DOHH2 (cell line): Measurements from ENCODE around the gene CREBRF.

ENCODE experiments used
- H3F3A ChIP-seq: fragments of 200-600 bp; sonication (generic), shearing (Covaris generic); 2 replicates; pipeline ENCODE4 v1.6.0; 2016; ENCODE audit warnings: antibody characterized with exemption, mild to moderate bottlenecking; ENCODE audit not compliant: control insufficient read depth, insufficient read depth
- H3K27ac ChIP-seq: fragments of 200-600 bp; sonication (generic); 2 replicates; pipeline ENCODE4 v1.5.1; 2014; ENCODE audit warnings: low read depth, mild to moderate bottlenecking, low read length, moderate library complexity
- H3K27me3 ChIP-seq: fragments of 200-600 bp; sonication (generic); 2 replicates; pipeline ENCODE4 v1.6.1; 2014; ENCODE audit warnings: mild to moderate bottlenecking, low read length, mixed read lengths; ENCODE audit not compliant: control insufficient read depth
- H3K36me3 ChIP-seq: fragments of 200-600 bp; sonication (generic); 2 replicates; pipeline ENCODE4 v1.6.1; 2014; ENCODE audit warnings: mild to moderate bottlenecking, low read length, moderate library complexity, mixed read lengths; ENCODE audit not compliant: control insufficient read depth
- H3K4me1 ChIP-seq: fragments of 200-600 bp; sonication (generic); 2 replicates; pipeline ENCODE4 v1.6.1; 2014; ENCODE audit warnings: mild to moderate bottlenecking, low read length, mixed read lengths; ENCODE audit not compliant: control insufficient read depth
- H3K4me2 ChIP-seq: fragments of 200-600 bp; sonication (generic); 2 replicates; pipeline ENCODE4 v1.6.0; 2014; ENCODE audit warnings: mild to moderate bottlenecking, low read length, moderate library complexity
- H3K4me3 ChIP-seq: fragments of 200-600 bp; sonication (generic); 2 replicates; pipeline ENCODE4 v1.5.1; 2014; ENCODE audit warnings: mild to moderate bottlenecking, low read length, mixed read lengths
- H3K79me2 ChIP-seq: fragments of 200-600 bp; sonication (generic); 2 replicates; pipeline ENCODE4 v1.6.1; 2014; ENCODE audit warnings: mild to moderate bottlenecking, low read length, mixed read lengths; ENCODE audit not compliant: control insufficient read depth
- H3K9me2 ChIP-seq: fragments of 200-600 bp; sonication (generic); replicated peaks from 2 replicates; pipeline ENCODE4 v1.6.1; 2014; ENCODE audit warnings: mild to moderate bottlenecking, low read length, mixed read lengths; ENCODE audit not compliant: control insufficient read depth
- H3K9me3 ChIP-seq: fragments of 200-600 bp; sonication (generic); 2 replicates; pipeline ENCODE4 v1.6.1; 2014; ENCODE audit warnings: antibody characterized with exemption, low read length, mixed read lengths; ENCODE audit not compliant: control insufficient read depth, insufficient read depth
- H4K20me1 ChIP-seq: fragments of 200-600 bp; sonication (generic); 2 replicates; pipeline ENCODE4 v1.6.0; 2014; ENCODE audit warnings: low read depth, mild to moderate bottlenecking, antibody characterized with exemption, low read length, moderate library complexity; ENCODE audit not compliant: control insufficient read depth, insufficient read depth
- EZH2phosphoT487 ChIP-seq: fragments of 200-600 bp; sonication (generic); IDR thresholded peaks from 2 replicates; pipeline ENCODE4 v1.6.1; 2017; ENCODE audit warnings: borderline replicate concordance, mild to moderate bottlenecking, antibody characterized with exemption, low read length, moderate library complexity, mixed read lengths
- TF ChIP-seq, protein P1 (sequence below): fragments of 200-600 bp; sonication (generic); IDR thresholded peaks from one replicate; pipeline ENCODE4 v1.5.1; 2014; ENCODE audit warnings: antibody characterized with exemption, mild to moderate bottlenecking, low read depth, low read length; ENCODE audit not compliant: poor library complexity, severe bottlenecking

The CREBRF gene

DNA sequence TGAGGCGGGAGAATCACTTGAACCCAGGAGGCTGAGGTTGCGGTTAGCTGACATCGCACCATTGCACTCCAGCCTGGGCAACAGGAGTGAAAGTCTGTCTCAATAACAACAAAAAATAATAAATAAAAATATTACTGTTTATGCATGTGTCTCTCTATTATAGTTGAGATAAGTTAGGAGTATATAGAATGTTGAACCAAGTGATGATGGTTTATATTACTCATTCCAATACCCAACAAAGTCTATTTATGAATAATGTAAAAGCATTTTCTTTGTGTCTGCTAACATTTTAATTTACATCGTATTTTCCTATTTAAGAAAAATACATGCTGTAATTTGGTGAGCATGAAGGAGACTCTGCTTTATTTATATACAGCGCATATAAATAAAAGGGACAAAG lies 35.8 kb downstream of the CREBRF start:
- H3F3A ChIP-seq: no peaks in the 10 kb centered on the region; the same call in 1 of the 2 replicates
- no peaks in the 10 kb centered on the region for H3K9me2 ChIP-seq
- no peaks in the 10 kb centered on the region for H3K9me3 ChIP-seq
- no peak overlapping the region for H3K4me2 ChIP-seq
- no peaks in the 10 kb centered on the region for H4K20me1 ChIP-seq
- no peaks in the 10 kb centered on the region for H3K79me2 ChIP-seq
- no peak overlapping the region for H3K4me3 ChIP-seq
- H3K27ac ChIP-seq: no peak overlapping the region
- no peaks in the 10 kb centered on the region for H3K27me3 ChIP-seq
- H3K4me1 ChIP-seq: no peaks in the 10 kb centered on the region
- no peak for TF ChIP-seq EZH2phosphoT487
- TF ChIP-seq, protein P1, sequence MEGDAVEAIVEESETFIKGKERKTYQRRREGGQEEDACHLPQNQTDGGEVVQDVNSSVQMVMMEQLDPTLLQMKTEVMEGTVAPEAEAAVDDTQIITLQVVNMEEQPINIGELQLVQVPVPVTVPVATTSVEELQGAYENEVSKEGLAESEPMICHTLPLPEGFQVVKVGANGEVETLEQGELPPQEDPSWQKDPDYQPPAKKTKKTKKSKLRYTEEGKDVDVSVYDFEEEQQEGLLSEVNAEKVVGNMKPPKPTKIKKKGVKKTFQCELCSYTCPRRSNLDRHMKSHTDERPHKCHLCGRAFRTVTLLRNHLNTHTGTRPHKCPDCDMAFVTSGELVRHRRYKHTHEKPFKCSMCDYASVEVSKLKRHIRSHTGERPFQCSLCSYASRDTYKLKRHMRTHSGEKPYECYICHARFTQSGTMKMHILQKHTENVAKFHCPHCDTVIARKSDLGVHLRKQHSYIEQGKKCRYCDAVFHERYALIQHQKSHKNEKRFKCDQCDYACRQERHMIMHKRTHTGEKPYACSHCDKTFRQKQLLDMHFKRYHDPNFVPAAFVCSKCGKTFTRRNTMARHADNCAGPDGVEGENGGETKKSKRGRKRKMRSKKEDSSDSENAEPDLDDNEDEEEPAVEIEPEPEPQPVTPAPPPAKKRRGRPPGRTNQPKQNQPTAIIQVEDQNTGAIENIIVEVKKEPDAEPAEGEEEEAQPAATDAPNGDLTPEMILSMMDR: no peak
- no peaks in the 10 kb centered on the region for H3K36me3 ChIP-seq

DNA sequence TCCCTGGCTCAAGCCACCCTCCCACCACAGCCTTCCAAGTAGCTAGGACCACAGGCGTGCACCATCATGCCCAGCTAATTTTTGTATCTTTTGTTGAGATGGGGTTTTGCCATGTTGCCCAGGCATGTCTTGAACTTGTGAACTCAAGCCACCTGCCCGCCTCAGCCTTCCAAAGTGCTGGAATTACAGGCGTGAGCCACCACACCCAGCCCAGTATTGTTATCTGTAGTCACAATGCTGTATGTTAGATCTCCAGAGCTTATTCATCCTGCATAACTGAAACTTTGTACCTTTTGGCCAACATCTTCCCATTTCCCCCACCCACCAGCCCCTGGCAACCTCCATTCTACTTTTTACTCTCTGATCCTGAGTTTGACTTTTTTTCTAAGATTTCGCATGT lies 37.5 kb downstream of the CREBRF start:
- H3K27ac ChIP-seq: no peak overlapping the region
- no peaks in the 10 kb centered on the region for H3K36me3 ChIP-seq
- no peaks in the 10 kb centered on the region for H3K79me2 ChIP-seq
- no peak overlapping the region for H3K4me3 ChIP-seq
- H3F3A ChIP-seq: no peaks in the 10 kb centered on the region; the same call in 1 of the 2 replicates
- no peak for TF ChIP-seq EZH2phosphoT487
- H3K9me2 ChIP-seq: no peaks in the 10 kb centered on the region
- no peaks in the 10 kb centered on the region for H3K27me3 ChIP-seq
- no peaks in the 10 kb centered on the region for H3K4me1 ChIP-seq
- no peaks in the 10 kb centered on the region for H4K20me1 ChIP-seq
- H3K9me3 ChIP-seq: no peaks in the 10 kb centered on the region
- no peak overlapping the region for H3K4me2 ChIP-seq

DNA sequence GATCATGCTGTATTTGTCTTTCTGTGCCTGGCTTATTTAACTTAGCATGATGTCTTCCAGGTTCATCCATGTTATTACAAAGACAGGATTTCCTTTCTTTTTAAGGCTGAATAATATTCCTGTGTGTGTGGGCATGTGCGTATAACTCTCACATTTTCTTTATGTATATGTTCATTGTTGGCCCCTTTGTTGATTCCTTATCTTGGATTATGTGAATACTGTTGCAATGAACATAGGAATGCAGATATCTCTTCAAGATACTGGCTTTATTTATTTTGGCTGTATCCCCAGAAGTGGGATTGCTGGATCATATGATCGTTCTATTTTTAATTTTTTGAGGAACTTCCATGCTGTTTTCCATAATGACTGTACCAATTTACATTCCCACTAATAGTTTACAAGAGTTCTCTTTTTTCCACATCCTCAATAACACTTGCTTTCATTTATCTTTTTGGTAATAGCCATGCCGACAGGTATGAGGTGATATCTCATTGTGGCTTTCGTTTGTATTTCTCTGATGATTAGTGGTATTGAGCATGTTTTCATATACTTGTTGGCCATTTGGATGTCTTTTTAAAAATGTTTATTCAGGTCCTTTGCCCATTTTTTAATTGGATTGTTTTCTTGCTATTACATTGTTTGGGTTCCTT lies 38.0 kb downstream of the CREBRF start:
- H3K36me3 ChIP-seq: no peaks in the 10 kb centered on the region
- H3K4me1 ChIP-seq: no peaks in the 10 kb centered on the region
- H3K4me3 ChIP-seq: no peak overlapping the region
- TF ChIP-seq EZH2phosphoT487: no peak
- no peaks in the 10 kb centered on the region for H3K9me2 ChIP-seq
- H3K27ac ChIP-seq: no peak overlapping the region
- no peaks in the 10 kb centered on the region for H3K9me3 ChIP-seq
- no peaks in the 10 kb centered on the region for H4K20me1 ChIP-seq
- no peaks in the 10 kb centered on the region for H3K27me3 ChIP-seq
- H3K79me2 ChIP-seq: no peaks in the 10 kb centered on the region
- H3K4me2 ChIP-seq: no peak overlapping the region
- no peaks in the 10 kb centered on the region; the same call in 1 of the 2 replicates for H3F3A ChIP-seq

DNA sequence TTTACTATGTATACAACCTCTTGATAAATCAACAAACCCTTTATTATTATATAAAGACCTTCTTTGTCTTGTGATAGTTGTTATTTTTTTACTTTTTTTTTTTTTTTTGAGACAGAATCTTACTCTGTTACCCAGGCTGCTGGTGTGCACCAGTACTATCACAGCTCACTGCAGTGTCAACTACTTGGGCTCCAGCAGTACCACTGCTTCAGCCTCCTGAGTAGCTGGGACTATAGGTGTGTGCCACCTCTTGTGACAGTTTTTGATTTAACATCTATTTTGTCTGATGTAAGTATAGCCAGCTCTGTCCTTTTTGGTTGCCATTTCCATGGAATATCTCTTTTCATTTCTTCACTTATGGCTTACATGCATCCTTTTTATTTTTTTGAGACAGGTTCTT lies 42.6 kb downstream of the CREBRF start:
- Histone ChIP-seq H3K4me1 (no peaks in the 10 kb centered on the region), H3K27ac (no peak overlapping the region), H3K79me2 (no peaks in the 10 kb centered on the region), H3K36me3 (no peaks in the 10 kb centered on the region), H4K20me1 (no peaks in the 10 kb centered on the region), H3F3A (no peaks in the 10 kb centered on the region), H3K9me3 (no peaks in the 10 kb centered on the region), H3K4me2 (no peak overlapping the region), H3K4me3 (no peak overlapping the region), H3K9me2 (no peaks in the 10 kb centered on the region), H3K27me3 (no peaks in the 10 kb centered on the region)
- TF ChIP-seq EZH2phosphoT487: no peak
- TF ChIP-seq, protein P1: no peak
